CD4-positive, alpha-beta T cell (primary cell): ENCODE measurements around the gene RBL1. TPM values are rescaled to one million over a fixed set of nuclear protein-coding genes. Genes with fewer than 3 reads are reported as not detected.
A peak's percentile ranks its signal among the peaks of the same experiment; 100 is the strongest.

Source experiments
- ATAC-seq: fragments of 200-7000 bp; cut with Tn5 transposase; one replicate; pipeline ENCODE4 v1.10.0; 2022; ENCODE audit warnings: mild to moderate bottlenecking; ENCODE audit not compliant: poor library complexity
- CTCF ChIA-PET: fragments of 350-600 bp; sonication (Branson Sonifier 250); formaldehyde crosslinking; loops from one replicate; lab custom pipeline; 2021; ENCODE audit warnings: antibody characterized with exemption, inconsistent platforms; lab: Charles Lee
- POLR2A ChIA-PET: fragments of 350-600 bp; sonication (Branson Sonifier 250); formaldehyde crosslinking; loops from one replicate; lab custom pipeline; 2021; ENCODE audit warnings: antibody characterized with exemption, inconsistent platforms; lab: Charles Lee
- DNase-seq, 14 experiments: peaks; one replicate each; pipeline ENCODE4 v3.0.0-alpha.2; 2013 to 2020; ENCODE audit warnings: mixed read lengths in 2 of 14
- H3K27ac ChIP-seq, 2 donors: one replicate each; pipeline versions ENCODE4 v1.5.1 to v1.7.0; 2013; ENCODE audit warnings: low read length in 2 of 2, low read depth in 1 of 2, mild to moderate bottlenecking in 1 of 2
- H3K27me3 ChIP-seq, 2 experiments: 1 replicate in 1 of 2; 2 replicates in 1 of 2; pipeline versions ENCODE4 v1.6.1 to v1.7.0; 2013; ENCODE audit warnings: low read length in 2 of 2, control low read depth in 1 of 2, mild to moderate bottlenecking in 1 of 2, moderate library complexity in 1 of 2; ENCODE audit not compliant: insufficient read depth in 2 of 2, control insufficient read depth in 1 of 2
- H3K36me3 ChIP-seq: one replicate; pipeline ENCODE4 v1.6.1; 2013; ENCODE audit warnings: low read length, control low read depth; ENCODE audit not compliant: insufficient read depth
- H3K4me1 ChIP-seq: one replicate; pipeline ENCODE4 v1.6.1; 2013; ENCODE audit warnings: low read length, control low read depth; ENCODE audit not compliant: insufficient read depth
- H3K4me3 ChIP-seq: one replicate; pipeline ENCODE4 v1.5.1; 2013; ENCODE audit warnings: mild to moderate bottlenecking, low read length, moderate library complexity
- H3K9me3 ChIP-seq, 2 experiments: 1 replicate in 1 of 2; 2 replicates in 1 of 2; pipeline versions ENCODE4 v1.6.1 to v1.7.0; 2013; ENCODE audit warnings: low read length in 2 of 2, mild to moderate bottlenecking in 2 of 2, control low read depth in 1 of 2, moderate library complexity in 1 of 2; ENCODE audit not compliant: control insufficient read depth in 1 of 2, insufficient read depth in 1 of 2
- H3K27ac Mint-ChIP-seq: one replicate; pipeline ENCODE4 v1.8.0; 2020; ENCODE audit warnings: mixed read lengths
- H3K27me3 Mint-ChIP-seq: one replicate; pipeline ENCODE4 v1.8.0; 2021; ENCODE audit warnings: mixed read lengths
- H3K36me3 Mint-ChIP-seq: one replicate; pipeline ENCODE4 v1.8.0; 2021; ENCODE audit warnings: low read depth, mixed read lengths
- H3K4me1 Mint-ChIP-seq: one replicate; pipeline ENCODE4 v1.8.0; 2021; ENCODE audit warnings: low read depth, mixed read lengths
- H3K4me3 Mint-ChIP-seq: one replicate; pipeline ENCODE4 v1.8.0; 2020; ENCODE audit warnings: mild to moderate bottlenecking, mixed read lengths
- H3K9me3 Mint-ChIP-seq: one replicate; pipeline ENCODE4 v1.8.0; 2020; ENCODE audit warnings: mixed read lengths
- CTCF ChIP-seq: fragments of 200-600 bp; IDR thresholded peaks from one replicate; pipeline ENCODE4 v1.8.0; 2022; ENCODE audit warnings: antibody characterized with exemption, mild to moderate bottlenecking
- intact Hi-C, 2 experiments: fragments of 100-400 bp; cut with DNase I in 1 of 2; cut with micrococcal nuclease in 1 of 2; formaldehyde crosslinking; loops; one replicate each; pipeline versions ENCODE4 v1.15.1 to v1.9.0; 2023 to 2025; cut with DNase I, micrococcal nuclease
- total RNA-seq, 174 experiments: library from RNA in 2 of 174; stranded (reverse) in 2 of 174; gene quantifications; one replicate each; pipeline ENCODE4 v1.2.3 and lab custom pipeline; 2021 to 2026

Gene RBL1
- total RNA-seq, 2 experiments from 2014 or later, result 37.4 to 39.1 TPM

DNA sequence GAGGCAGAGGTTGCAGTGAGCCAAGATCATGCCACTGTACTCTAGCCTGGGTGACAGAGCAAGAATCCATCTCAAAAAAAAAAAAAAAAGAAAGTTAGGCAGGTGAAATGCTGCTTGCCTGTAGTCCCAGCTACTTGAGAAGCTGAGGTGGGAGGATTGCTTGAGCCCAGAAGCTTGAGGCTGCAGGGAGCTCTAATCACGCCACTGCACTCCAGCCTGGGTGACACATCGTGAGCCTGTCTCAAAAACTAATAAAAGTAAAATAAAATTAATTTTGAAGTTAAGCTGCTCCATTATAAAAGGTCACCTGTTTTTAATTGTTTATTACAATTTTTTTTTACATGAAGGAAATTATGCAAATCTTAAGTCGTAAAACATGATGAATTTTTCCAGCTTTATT lies 121.1 kb downstream of the RBL1 start:
- peak overlapping the region; percentile 46 to 59 for H3K27ac ChIP-seq
- TF ChIP-seq CTCF, result no peak
- ChIA-PET POLR2A (interaction anchor here (0.5 to 1.8 kb wide), 26 partner anchors 8 to 121 kb away, joined by 3 to 18 read pairs (median 4); partner anchors contain the start of gene RBL1), CTCF (interaction anchor here (0.6 to 1.5 kb wide), 3 partner anchors 31 to 44 kb away, joined by 3 to 5 read pairs (median 4); no protein-coding TSS in a partner anchor)
- peaks cover 57% of the 10 kb centered on the region for H3K4me1 ChIP-seq
- H3K36me3 ChIP-seq, result no peaks in the 10 kb centered on the region
- H3K9me3 ChIP-seq, result no peaks in the 10 kb centered on the region
- peak overlapping the region; percentile 5 for H3K4me3 ChIP-seq
- no peaks in the 10 kb centered on the region for H3K27me3 ChIP-seq
- Mint-ChIP-seq H3K36me3 (peaks cover 17% of the 10 kb centered on the region), H3K4me1 (peaks cover 44% of the 10 kb centered on the region), H3K27ac (peak overlapping the region; percentile 79), H3K4me3 (no peak overlapping the region), H3K27me3 (no peaks in the 10 kb centered on the region), H3K9me3 (peaks cover 5% of the 10 kb centered on the region)
- DNase-seq (peak in 7 of 14 experiments; percentile 14 to 56 (median 23)), ATAC-seq (peak; percentile 50)
- intact Hi-C loops, result loop anchor here in 1 of 2 experiments (1.0 to 2.0 kb wide), 2 partner anchors 7 to 24 kb away; partner anchors contain the start of gene SAMHD1

DNA sequence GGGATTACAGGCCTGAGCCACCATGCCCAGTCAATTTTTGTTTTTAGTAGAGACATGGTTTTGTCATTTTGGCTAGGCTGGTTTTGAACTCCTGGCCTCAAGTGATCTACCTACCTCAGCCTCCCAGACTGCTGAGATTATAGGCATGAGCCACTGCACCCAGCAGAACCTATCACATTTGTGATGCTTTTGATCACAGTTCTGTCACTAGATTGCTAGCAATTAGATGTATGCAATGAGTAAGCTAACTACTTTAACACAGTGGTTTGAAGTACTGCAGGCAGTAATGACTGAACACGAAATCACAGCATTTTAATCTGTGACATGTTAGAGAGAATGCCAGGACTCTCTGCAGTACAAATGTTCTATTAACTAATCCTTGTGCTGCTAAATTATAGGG lies 124.7 kb downstream of the RBL1 start:
- H3K4me1 Mint-ChIP-seq, result peaks cover 79% of the 10 kb centered on the region
- peaks cover 83% of the 10 kb centered on the region for H3K4me1 ChIP-seq
- no peak for ATAC-seq
- DNase-seq, result peak in 1 of 14 experiments; percentile 23
- ChIA-PET CTCF (interaction anchor here (1.4 kb wide), 1 partner anchor 37 kb away, joined by 4 read pairs; no protein-coding TSS in a partner anchor), POLR2A (interaction anchor here (1.2 kb wide), 1 partner anchor 17 kb away, joined by 4 read pairs; no protein-coding TSS in a partner anchor)
- no peaks in the 10 kb centered on the region for H3K9me3 ChIP-seq
- no peaks in the 10 kb centered on the region for H3K36me3 ChIP-seq
- H3K27ac Mint-ChIP-seq, result peak overlapping the region; percentile 96
- H3K4me3 ChIP-seq, result no peak overlapping the region
- intact Hi-C loops, result no loop called here
- H3K27ac ChIP-seq, result peak overlapping the region; percentile 17 to 74
- peak overlapping the region; percentile 77 for H3K4me3 Mint-ChIP-seq
- H3K36me3 Mint-ChIP-seq, result peaks cover 22% of the 10 kb centered on the region
- H3K27me3 ChIP-seq, result no peaks in the 10 kb centered on the region
- no peaks in the 10 kb centered on the region for H3K27me3 Mint-ChIP-seq
- TF ChIP-seq CTCF, result no peak
- peaks cover 6% of the 10 kb centered on the region for H3K9me3 Mint-ChIP-seq

DNA sequence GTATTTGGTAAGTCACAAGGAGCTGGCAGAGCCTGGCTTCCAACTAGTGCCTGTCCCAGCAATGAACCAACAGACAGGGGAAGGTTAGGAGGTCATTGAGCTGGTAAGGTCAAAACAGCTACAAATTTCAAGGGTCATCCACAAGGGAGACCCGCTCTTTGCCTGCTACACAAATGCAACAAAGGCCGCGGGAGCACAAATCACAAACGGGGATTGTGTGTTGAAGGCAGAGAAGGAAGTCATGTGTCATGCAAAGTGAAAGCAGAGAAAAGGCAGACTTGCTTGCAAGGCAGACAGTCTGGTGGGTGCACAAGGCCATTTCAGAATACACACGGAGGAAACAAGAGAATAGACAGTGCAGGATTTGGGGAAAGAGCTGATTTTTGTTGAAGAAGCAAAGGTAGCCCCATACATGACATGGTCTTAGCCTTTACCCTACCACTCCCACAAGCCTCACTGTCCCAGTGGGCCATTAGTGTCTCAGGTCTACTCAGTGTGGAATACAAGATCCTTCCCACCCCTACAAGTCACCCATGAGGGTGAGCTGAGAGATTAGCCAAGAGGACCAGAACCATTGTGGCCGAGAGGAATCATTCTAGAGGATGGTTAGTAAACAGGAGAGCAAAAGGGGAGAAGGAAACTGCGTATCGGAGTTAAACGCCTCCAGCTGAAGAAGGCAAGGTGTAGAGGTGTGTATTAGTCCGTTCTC lies 126.2 kb downstream of the RBL1 start:
- peaks cover 73% of the 10 kb centered on the region for H3K4me1 Mint-ChIP-seq
- no peaks in the 10 kb centered on the region for H3K27me3 Mint-ChIP-seq
- H3K27ac Mint-ChIP-seq, result peak overlapping the region; percentile 96
- Histone ChIP-seq H3K36me3 (no peaks in the 10 kb centered on the region), H3K4me1 (peaks cover 79% of the 10 kb centered on the region), H3K9me3 (no peaks in the 10 kb centered on the region), H3K4me3 (peak overlapping the region; percentile 13), H3K27ac (peak overlapping the region; percentile 45 to 74), H3K27me3 (no peaks in the 10 kb centered on the region)
- intact Hi-C loops, result loop anchor here in 1 of 2 experiments (2.0 kb wide), 1 partner anchor 19 kb away; the partner anchor contains the start of gene SAMHD1
- CTCF ChIA-PET, result interaction anchor here (1.2 to 1.4 kb wide), 2 partner anchors 39 to 40 kb away, joined by 3 to 4 read pairs; no protein-coding TSS in a partner anchor
- POLR2A ChIA-PET, result interaction anchor here (0.9 to 1.8 kb wide), 10 partner anchors 12 to 209 kb away, joined by 3 to 13 read pairs (median 4); partner anchors contain the start of gene RPN2
- peaks cover 6% of the 10 kb centered on the region for H3K9me3 Mint-ChIP-seq
- H3K36me3 Mint-ChIP-seq, result peaks cover 22% of the 10 kb centered on the region
- ATAC-seq, result peak; percentile 74
- no peak for TF ChIP-seq CTCF
- H3K4me3 Mint-ChIP-seq, result peak overlapping the region; percentile 72
- DNase-seq, result peak in 13 of 14 experiments; percentile 23 to 71 (median 40)
